Loucy (cell line): ENCODE data around the gene ACOXL.

Experiments
- H2AFZ ChIP-seq: fragments of 200-600 bp; sonication (generic); 2 replicates; pipeline ENCODE4 v1.6.0; 2016; ENCODE audit warnings: antibody characterized with exemption, mild to moderate bottlenecking, low read length, moderate library complexity
- H3F3A ChIP-seq: fragments of 200-600 bp; 2 replicates; pipeline ENCODE4 v1.6.0; 2016; ENCODE audit warnings: antibody characterized with exemption, low read depth, mild to moderate bottlenecking
- H3K27me3 ChIP-seq: fragments of 200-600 bp; sonication (generic); 2 replicates; pipeline ENCODE4 v1.6.1; 2014; ENCODE audit warnings: low read length, mild to moderate bottlenecking; ENCODE audit not compliant: insufficient read depth, poor library complexity, severe bottlenecking
- H3K36me3 ChIP-seq: fragments of 200-600 bp; sonication (generic); 2 replicates; pipeline ENCODE4 v1.6.1; 2016; ENCODE audit warnings: low read length; ENCODE audit not compliant: insufficient read depth
- H3K4me1 ChIP-seq: fragments of 200-600 bp; sonication (generic); 2 replicates; pipeline ENCODE4 v1.5.1; 2014; ENCODE audit warnings: low read length, mild to moderate bottlenecking; ENCODE audit not compliant: insufficient read depth, poor library complexity, severe bottlenecking
- H3K4me2 ChIP-seq: fragments of 200-600 bp; sonication (generic); 2 replicates; pipeline ENCODE4 v1.6.0; 2014; ENCODE audit warnings: antibody characterized with exemption, low read length, low read depth, mild to moderate bottlenecking; ENCODE audit not compliant: poor library complexity, severe bottlenecking
- H3K4me3 ChIP-seq: fragments of 200-600 bp; sonication (generic); 2 replicates; pipeline ENCODE4 v1.5.1; 2014; ENCODE audit warnings: low read length, mild to moderate bottlenecking, mixed read lengths; ENCODE audit not compliant: poor library complexity, severe bottlenecking
- H3K79me2 ChIP-seq: fragments of 200-600 bp; sonication (generic); 2 replicates; pipeline ENCODE4 v1.6.1; 2014; ENCODE audit warnings: low read length; ENCODE audit not compliant: insufficient read depth
- H3K9ac ChIP-seq: fragments of 200-600 bp; sonication (generic); 2 replicates; pipeline ENCODE4 v1.6.0; 2014; ENCODE audit warnings: mild to moderate bottlenecking, low read depth, low read length, moderate library complexity; ENCODE audit not compliant: poor library complexity, severe bottlenecking
- H3K9me2 ChIP-seq: fragments of 200-600 bp; sonication (generic); replicated peaks from 2 replicates; pipeline ENCODE4 v1.6.1; 2016; ENCODE audit warnings: low read depth, low read length, mixed read lengths
- H3K9me3 ChIP-seq: fragments of 200-600 bp; sonication (generic); 2 replicates; pipeline ENCODE4 v1.6.1; 2014; ENCODE audit warnings: mild to moderate bottlenecking, antibody characterized with exemption, low read length, low read depth; ENCODE audit not compliant: insufficient read depth
- H4K20me1 ChIP-seq: fragments of 200-600 bp; sonication (generic); 2 replicates; pipeline ENCODE4 v1.6.0; 2014; ENCODE audit warnings: antibody characterized with exemption, low read length, mild to moderate bottlenecking; ENCODE audit not compliant: insufficient read depth, poor library complexity, severe bottlenecking
- EZH2phosphoT487 ChIP-seq: fragments of 200-600 bp; IDR thresholded peaks from 2 replicates; pipeline ENCODE4 v1.6.1; 2018; ENCODE audit warnings: antibody characterized with exemption, mild to moderate bottlenecking, moderate library complexity, borderline replicate concordance
- TF ChIP-seq, protein P1 (sequence below): fragments of 200-600 bp; sonication (generic); conservative IDR thresholded peaks from 2 replicates; pipeline ENCODE4 v1.5.1; 2014; ENCODE audit warnings: mild to moderate bottlenecking, antibody characterized with exemption, low read length

Gene ACOXL

DNA sequence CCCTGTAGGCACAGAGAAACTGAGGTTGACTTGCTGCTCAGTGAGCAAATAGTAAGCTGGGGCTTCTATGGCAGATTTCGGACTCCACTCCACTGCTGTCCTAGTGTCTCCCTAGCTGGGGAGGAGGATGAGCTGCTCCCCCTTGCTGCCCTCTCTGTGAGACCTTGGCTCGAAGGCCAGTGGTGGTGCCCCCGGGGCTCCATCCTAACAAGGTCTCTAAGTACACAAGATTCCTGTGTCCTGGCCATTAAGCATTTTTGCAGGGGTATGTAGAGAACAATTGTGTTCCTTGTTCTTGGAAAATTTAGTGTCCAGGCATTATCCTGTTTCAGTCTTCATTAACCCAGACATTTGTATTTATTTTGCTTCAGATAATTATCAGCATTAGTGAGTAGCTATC is 367.0 kb downstream of the ACOXL start:
- Histone ChIP-seq H3F3A (no peaks in the 10 kb centered on the region), H2AFZ (no peak overlapping the region), H3K36me3 (no peaks in the 10 kb centered on the region), H3K9ac (no peak overlapping the region), H3K9me2 (no peaks in the 10 kb centered on the region), H3K4me2 (no peak overlapping the region), H3K4me1 (no peaks in the 10 kb centered on the region), H3K9me3 (no peaks in the 10 kb centered on the region), H3K79me2 (no peaks in the 10 kb centered on the region), H3K4me3 (no peak overlapping the region), H3K27me3 (no peaks in the 10 kb centered on the region), H4K20me1 (no peaks in the 10 kb centered on the region)
- TF ChIP-seq EZH2phosphoT487: no peak
- TF ChIP-seq, protein P1, sequence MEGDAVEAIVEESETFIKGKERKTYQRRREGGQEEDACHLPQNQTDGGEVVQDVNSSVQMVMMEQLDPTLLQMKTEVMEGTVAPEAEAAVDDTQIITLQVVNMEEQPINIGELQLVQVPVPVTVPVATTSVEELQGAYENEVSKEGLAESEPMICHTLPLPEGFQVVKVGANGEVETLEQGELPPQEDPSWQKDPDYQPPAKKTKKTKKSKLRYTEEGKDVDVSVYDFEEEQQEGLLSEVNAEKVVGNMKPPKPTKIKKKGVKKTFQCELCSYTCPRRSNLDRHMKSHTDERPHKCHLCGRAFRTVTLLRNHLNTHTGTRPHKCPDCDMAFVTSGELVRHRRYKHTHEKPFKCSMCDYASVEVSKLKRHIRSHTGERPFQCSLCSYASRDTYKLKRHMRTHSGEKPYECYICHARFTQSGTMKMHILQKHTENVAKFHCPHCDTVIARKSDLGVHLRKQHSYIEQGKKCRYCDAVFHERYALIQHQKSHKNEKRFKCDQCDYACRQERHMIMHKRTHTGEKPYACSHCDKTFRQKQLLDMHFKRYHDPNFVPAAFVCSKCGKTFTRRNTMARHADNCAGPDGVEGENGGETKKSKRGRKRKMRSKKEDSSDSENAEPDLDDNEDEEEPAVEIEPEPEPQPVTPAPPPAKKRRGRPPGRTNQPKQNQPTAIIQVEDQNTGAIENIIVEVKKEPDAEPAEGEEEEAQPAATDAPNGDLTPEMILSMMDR: no peak

DNA sequence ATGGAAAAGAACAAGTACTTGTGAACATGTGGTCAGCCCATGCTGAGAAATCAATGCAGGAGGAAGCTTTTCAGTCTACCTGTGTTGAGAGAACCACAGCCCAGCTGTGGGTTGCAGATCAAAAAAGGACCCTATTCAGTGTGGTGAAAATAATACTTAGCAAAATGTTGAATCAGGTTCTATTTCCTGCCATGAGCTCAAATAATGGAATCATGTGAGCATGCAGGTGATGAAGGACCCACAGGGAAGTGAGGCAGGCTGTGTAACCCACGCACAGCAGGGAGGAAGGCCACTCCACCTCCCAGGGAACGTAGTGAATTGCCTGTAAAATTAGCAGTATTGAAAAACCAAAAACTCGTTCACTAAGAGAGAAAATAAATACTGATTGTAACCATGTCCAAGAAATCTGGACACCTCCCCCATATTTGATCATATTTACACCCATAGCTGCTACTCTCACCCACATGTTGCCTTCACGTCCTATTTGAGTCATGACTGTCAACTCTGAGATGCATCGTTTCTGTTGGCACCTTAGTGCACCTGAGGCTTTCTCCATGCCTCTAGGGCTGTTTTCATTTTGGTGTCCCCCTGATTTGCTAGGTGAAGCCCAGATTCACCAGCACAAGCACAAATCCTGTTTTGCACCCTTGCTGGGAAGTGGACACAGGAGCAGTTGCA is 367.9 kb downstream of the ACOXL start:
- Histone ChIP-seq H3K9me2 (no peaks in the 10 kb centered on the region), H3K4me2 (no peak overlapping the region), H3K79me2 (no peaks in the 10 kb centered on the region), H4K20me1 (no peaks in the 10 kb centered on the region), H2AFZ (no peak overlapping the region), H3K27me3 (no peaks in the 10 kb centered on the region), H3F3A (no peaks in the 10 kb centered on the region), H3K9me3 (no peaks in the 10 kb centered on the region), H3K36me3 (no peaks in the 10 kb centered on the region), H3K4me3 (no peak overlapping the region), H3K9ac (no peak overlapping the region), H3K4me1 (no peaks in the 10 kb centered on the region)
- no peak for TF ChIP-seq EZH2phosphoT487
- TF ChIP-seq, protein P1: no peak

DNA sequence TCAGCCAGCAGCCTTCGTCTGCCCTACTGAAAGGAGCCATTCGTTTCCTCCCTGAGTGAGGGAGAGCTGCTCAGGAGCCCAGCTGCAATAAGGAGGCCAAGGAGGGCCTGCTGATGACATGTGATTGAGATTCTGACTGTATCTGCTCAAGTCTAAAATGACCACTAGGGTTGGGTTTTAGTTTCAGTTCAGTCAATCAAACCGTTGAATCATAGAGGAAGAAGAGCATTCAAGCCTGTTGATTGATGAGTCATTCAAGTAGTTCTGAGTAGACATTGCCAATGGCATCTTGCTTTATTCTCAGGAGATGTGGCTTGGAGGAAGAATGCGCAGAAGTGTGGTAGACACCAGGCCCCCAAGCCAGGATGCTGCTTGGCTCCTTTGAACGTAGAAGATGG is 368.4 kb downstream of the ACOXL start:
- no peaks in the 10 kb centered on the region for H3K27me3 ChIP-seq
- H2AFZ ChIP-seq: no peak overlapping the region
- no peaks in the 10 kb centered on the region for H4K20me1 ChIP-seq
- no peak for TF ChIP-seq EZH2phosphoT487
- TF ChIP-seq, protein P1: 0 out of 2 replicates have a peak, but pooled peaks have one; percentile 22
- no peaks in the 10 kb centered on the region for H3K9me3 ChIP-seq
- H3K4me2 ChIP-seq: no peak overlapping the region
- no peaks in the 10 kb centered on the region for H3K79me2 ChIP-seq
- H3K4me1 ChIP-seq: no peaks in the 10 kb centered on the region
- H3K9ac ChIP-seq: no peak overlapping the region
- H3K36me3 ChIP-seq: no peaks in the 10 kb centered on the region
- H3F3A ChIP-seq: no peaks in the 10 kb centered on the region
- no peak overlapping the region for H3K4me3 ChIP-seq
- H3K9me2 ChIP-seq: no peaks in the 10 kb centered on the region
